DMS153 treated with DMSO at 0.1 percent for 48 hours (cell line): ENCODE results near the gene ARMC9.
"Not testable (repeated sequence)": the region's sequence is repeated elsewhere in the genome, so short reads cannot be mapped to it uniquely, and the experiment has no call there.

ENCODE experiments used
- DNase-seq: peaks from one replicate; lab custom pipeline; 2025; ENCODE audit not compliant: unreplicated experiment; lab: John Stamatoyannopoulos, UW

ARMC9 gene

GRCh38 chr2:231181860-231182512, 16.4 kb upstream of the ARMC9 start:
- no peak for DNase-seq

GRCh38 chr2:231182513-231182899, 15.9 kb upstream of the ARMC9 start:
- DNase-seq: no peak

- DNase-seq: no peak
These were observed 14.6 kb upstream of the ARMC9 start for GRCh38 chr2:231183851-231184250.

- no peak for DNase-seq
These were observed 14.1 kb upstream of the ARMC9 start for GRCh38 chr2:231184319-231184718.

GRCh38 chr2:231185050-231185725, 13.2 kb upstream of the ARMC9 start:
- no peak for DNase-seq

- DNase-seq: no peak
These were observed 12.5 kb upstream of the ARMC9 start for GRCh38 chr2:231185886-231186285.

- no peak for DNase-seq
These were observed 12.1 kb upstream of the ARMC9 start for GRCh38 chr2:231186325-231186724.

- no peak for DNase-seq
These were observed 10.5 kb upstream of the ARMC9 start for GRCh38 chr2:231187736-231188505.

- DNase-seq: no peak
These were observed 9.8 kb upstream of the ARMC9 start for GRCh38 chr2:231188506-231189170.

- DNase-seq: no peak
These were observed 9.3 kb upstream of the ARMC9 start for GRCh38 chr2:231189171-231189530.

- no peak for DNase-seq
These were observed 8.6 kb upstream of the ARMC9 start for GRCh38 chr2:231189571-231190495.

- no peak for DNase-seq
These were observed 7.8 kb upstream of the ARMC9 start for GRCh38 chr2:231190531-231191197.

- DNase-seq: no peak
These were observed 6.2 kb upstream of the ARMC9 start for GRCh38 chr2:231191896-231192872.

GRCh38 chr2:231193216-231193615, 5.2 kb upstream of the ARMC9 start:
- DNase-seq: no peak

GRCh38 chr2:231196592-231196991, 1.8 kb upstream of the ARMC9 start:
- no peak for DNase-seq

GRCh38 chr2:231197196-231197595, 1.2 kb upstream of the ARMC9 start:
- DNase-seq: not testable (repeated sequence)

GRCh38 chr2:231197706-231198290, 633 bp upstream of the ARMC9 start:
- DNase-seq: no peak

GRCh38 chr2:231199219-231199618, 788 bp downstream of the ARMC9 start:
- no peak for DNase-seq
